Activated CD8-positive, alpha-beta T cell treated with anti-CD3 and anti-CD28 coated beads, Interleukin-2, amount 10 ng/mL, durations not matched to agents 7 days and 5 days (primary cell): ENCODE measurements around the gene ACSL5. TPM values are rescaled to one million over a fixed set of nuclear protein-coding genes. Genes with fewer than 3 reads are reported as not detected.

Experiments used
- ATAC-seq: fragments of 150-1000 bp; cut with Tn5 transposase; one replicate; pipeline ENCODE4 v1.10.0; 2021; ENCODE audit warnings: moderate library complexity
- CTCF ChIA-PET: fragments of 350-600 bp; sonication (Branson Sonifier 250); formaldehyde crosslinking; loops from one replicate; lab custom pipeline; 2021; ENCODE audit warnings: antibody characterized with exemption; lab: Charles Lee
- POLR2A ChIA-PET: fragments of 350-600 bp; sonication (Branson Sonifier 250); formaldehyde crosslinking; loops from one replicate; lab custom pipeline; 2021; ENCODE audit warnings: antibody characterized with exemption; lab: Charles Lee
- DNase-seq: peaks from one replicate; pipeline ENCODE4 v3.0.0-alpha.2; 2020
- H3K27ac Mint-ChIP-seq: one replicate; pipeline ENCODE4 v1.8.0; 2021; ENCODE audit warnings: mild to moderate bottlenecking, mixed read lengths
- H3K27me3 Mint-ChIP-seq: one replicate; pipeline ENCODE4 v1.8.0; 2021; ENCODE audit warnings: low read depth, mixed read lengths
- H3K36me3 Mint-ChIP-seq: one replicate; pipeline ENCODE4 v1.8.0; 2021; ENCODE audit warnings: low read depth, mixed read lengths
- H3K4me1 Mint-ChIP-seq: one replicate; pipeline ENCODE4 v1.8.0; 2021; ENCODE audit warnings: low read depth, mixed read lengths
- H3K4me3 Mint-ChIP-seq: one replicate; pipeline ENCODE4 v1.8.0; 2021; ENCODE audit warnings: mild to moderate bottlenecking, mixed read lengths
- H3K9me3 Mint-ChIP-seq: one replicate; pipeline ENCODE4 v1.8.0; 2022; ENCODE audit warnings: mixed read lengths; ENCODE audit not compliant: insufficient read depth
- total RNA-seq, 2 experiments: library from RNA; stranded (reverse); gene quantifications; one replicate each; pipeline ENCODE4 v1.2.3, GENCODE V29; 2021

The ACSL5 gene
- total RNA-seq, 2 experiments from 2014 or later: 50.7 to 53.1 TPM

DNA sequence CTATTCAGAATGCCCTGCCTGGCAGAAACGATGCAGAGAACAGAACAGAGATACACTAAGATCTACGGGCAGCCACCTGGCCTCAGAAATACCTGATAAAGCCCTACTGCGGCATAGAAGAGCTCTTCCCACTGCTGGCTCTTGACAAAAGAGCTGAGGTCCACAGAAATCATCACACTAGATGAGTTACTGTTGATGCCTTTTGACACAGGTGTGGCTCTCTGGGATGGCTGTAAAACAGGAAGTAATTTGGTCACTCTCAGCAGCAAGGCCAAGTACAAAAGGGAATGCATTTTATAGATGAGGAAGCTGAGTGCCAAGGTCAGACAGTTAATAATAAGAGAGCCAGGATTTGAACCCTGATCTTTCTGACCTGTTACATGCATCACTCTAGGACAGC, 35.0 kb upstream of the ACSL5 start:
- DNase-seq: no peak
- Mint-ChIP-seq H3K27ac (no peak overlapping the region), H3K4me3 (no peak overlapping the region), H3K36me3 (no peaks in the 10 kb centered on the region), H3K4me1 (no peaks in the 10 kb centered on the region), H3K9me3 (no peaks in the 10 kb centered on the region), H3K27me3 (peaks cover 10% of the 10 kb centered on the region)
- ATAC-seq: no peak
- POLR2A ChIA-PET: no interaction called here
- CTCF ChIA-PET: no interaction called here

DNA sequence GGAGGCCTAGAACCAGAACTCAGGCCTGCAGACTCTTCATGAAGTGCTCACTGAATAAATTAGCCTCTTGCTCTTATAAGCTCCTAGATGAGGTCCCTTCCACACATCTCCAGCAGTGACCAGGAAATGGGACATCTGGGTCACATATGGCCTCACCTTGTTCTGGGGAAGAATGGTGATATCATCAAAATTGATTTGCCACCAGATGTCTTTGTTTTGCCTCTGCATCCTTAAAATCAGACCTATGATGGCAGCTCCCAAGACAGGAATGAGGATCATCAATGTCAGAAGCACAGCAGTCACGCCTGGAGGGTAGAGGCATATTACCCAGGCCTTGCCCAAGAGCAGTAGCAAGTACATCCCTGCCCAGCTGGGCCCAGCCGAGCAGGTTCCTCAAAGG, 33.3 kb upstream of the ACSL5 start:
- Mint-ChIP-seq H3K27me3 (peaks cover 7% of the 10 kb centered on the region), H3K36me3 (no peaks in the 10 kb centered on the region), H3K9me3 (no peaks in the 10 kb centered on the region), H3K27ac (no peak overlapping the region), H3K4me3 (no peak overlapping the region), H3K4me1 (no peaks in the 10 kb centered on the region)
- no peak for DNase-seq
- CTCF ChIA-PET: no interaction called here
- POLR2A ChIA-PET: no interaction called here
- no peak for ATAC-seq

DNA sequence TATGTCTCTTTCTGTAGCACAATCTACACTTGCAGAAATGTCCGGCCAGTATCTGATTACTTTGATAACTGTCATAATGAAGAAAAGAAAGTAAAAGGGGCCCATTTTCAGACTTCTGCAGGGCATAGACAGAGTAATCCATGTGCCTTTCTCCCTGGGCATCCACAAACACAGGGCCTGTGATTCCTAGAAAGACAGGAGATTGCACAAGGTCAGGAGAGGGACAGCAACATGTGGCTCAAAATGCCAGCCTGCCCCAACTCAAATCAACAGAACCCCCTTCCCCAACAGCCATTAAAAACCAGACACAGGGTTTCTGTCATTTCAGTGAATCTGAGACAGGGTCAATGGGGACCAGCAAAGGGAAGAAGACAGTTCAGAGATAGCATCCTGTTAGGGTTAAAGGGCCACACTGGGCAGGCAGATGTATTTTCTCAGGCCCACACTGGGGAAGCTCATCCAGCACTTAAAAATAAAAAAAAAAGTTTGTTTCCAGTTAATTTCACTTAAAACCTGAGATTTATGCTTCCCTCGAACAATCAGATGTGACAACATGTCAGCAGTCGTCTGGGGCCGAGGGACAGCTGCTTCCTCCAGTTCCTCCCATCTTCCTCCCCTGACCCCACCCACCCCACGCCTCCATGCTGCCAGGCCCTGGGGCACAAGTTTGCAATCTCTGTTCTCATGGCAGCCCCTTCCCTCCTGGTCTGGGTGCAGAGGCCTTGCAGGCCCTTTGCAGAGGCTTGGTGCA, 30.7 kb upstream of the ACSL5 start:
- no peaks in the 10 kb centered on the region for H3K27me3 Mint-ChIP-seq
- POLR2A ChIA-PET: no interaction called here
- H3K36me3 Mint-ChIP-seq: no peaks in the 10 kb centered on the region
- CTCF ChIA-PET: interaction anchor here (0.9 kb wide), 1 partner anchor 206 kb away, joined by 3 read pairs; no protein-coding TSS in a partner anchor
- no peaks in the 10 kb centered on the region for H3K4me1 Mint-ChIP-seq
- no peak overlapping the region for H3K4me3 Mint-ChIP-seq
- H3K9me3 Mint-ChIP-seq: no peaks in the 10 kb centered on the region
- no peak overlapping the region for H3K27ac Mint-ChIP-seq
- ATAC-seq (no peak), DNase-seq (no peak)

- H3K4me1 Mint-ChIP-seq: no peaks in the 10 kb centered on the region
- ATAC-seq (no peak), DNase-seq (no peak)
- H3K27me3 Mint-ChIP-seq: no peaks in the 10 kb centered on the region
- CTCF ChIA-PET: interaction anchor here (0.9 kb wide), 1 partner anchor 207 kb away, joined by 3 read pairs; no protein-coding TSS in a partner anchor
- no peak overlapping the region for H3K27ac Mint-ChIP-seq
- POLR2A ChIA-PET: no interaction called here
- H3K9me3 Mint-ChIP-seq: no peaks in the 10 kb centered on the region
- no peaks in the 10 kb centered on the region for H3K36me3 Mint-ChIP-seq
- H3K4me3 Mint-ChIP-seq: no peak overlapping the region
These were observed 29.7 kb upstream of the ACSL5 start for GRCh38 chr10:112344261-112344660.

- ATAC-seq (no peak), DNase-seq (no peak)
- ChIA-PET POLR2A (no interaction called here), CTCF (no interaction called here)
- H3K4me1 Mint-ChIP-seq: no peaks in the 10 kb centered on the region
- no peak overlapping the region for H3K27ac Mint-ChIP-seq
- no peaks in the 10 kb centered on the region for H3K27me3 Mint-ChIP-seq
- no peaks in the 10 kb centered on the region for H3K9me3 Mint-ChIP-seq
- H3K36me3 Mint-ChIP-seq: no peaks in the 10 kb centered on the region
- H3K4me3 Mint-ChIP-seq: no peak overlapping the region
These were observed 28.7 kb upstream of the ACSL5 start for GRCh38 chr10:112345202-112345601.

- H3K9me3 Mint-ChIP-seq: no peaks in the 10 kb centered on the region
- H3K4me3 Mint-ChIP-seq: no peak overlapping the region
- H3K27me3 Mint-ChIP-seq: no peaks in the 10 kb centered on the region
- POLR2A ChIA-PET: no interaction called here
- no peak for DNase-seq
- CTCF ChIA-PET: no interaction called here
- no peak for ATAC-seq
- no peaks in the 10 kb centered on the region for H3K36me3 Mint-ChIP-seq
- no peak overlapping the region for H3K27ac Mint-ChIP-seq
- H3K4me1 Mint-ChIP-seq: no peaks in the 10 kb centered on the region
These were observed 28.2 kb upstream of the ACSL5 start for GRCh38 chr10:112345743-112346142.

- CTCF ChIA-PET: no interaction called here
- DNase-seq: no peak
- no peaks in the 10 kb centered on the region for H3K4me1 Mint-ChIP-seq
- no peaks in the 10 kb centered on the region for H3K27me3 Mint-ChIP-seq
- POLR2A ChIA-PET: no interaction called here
- H3K9me3 Mint-ChIP-seq: no peaks in the 10 kb centered on the region
- H3K27ac Mint-ChIP-seq: no peak overlapping the region
- ATAC-seq: no peak
- H3K36me3 Mint-ChIP-seq: no peaks in the 10 kb centered on the region
- no peak overlapping the region for H3K4me3 Mint-ChIP-seq
These were observed 27.1 kb upstream of the ACSL5 start for GRCh38 chr10:112346774-112347173.

- CTCF ChIA-PET: no interaction called here
- no peak overlapping the region for H3K27ac Mint-ChIP-seq
- no peaks in the 10 kb centered on the region for H3K9me3 Mint-ChIP-seq
These were observed 25.9 kb upstream of the ACSL5 start for GRCh38 chr10:112347709-112348671.

GRCh38 chr10:112348759-112349158, 25.2 kb upstream of the ACSL5 start:
- no peaks in the 10 kb centered on the region for H3K36me3 Mint-ChIP-seq
- DNase-seq: no peak
- no peak for ATAC-seq
- H3K9me3 Mint-ChIP-seq: no peaks in the 10 kb centered on the region
- ChIA-PET CTCF (no interaction called here), POLR2A (no interaction called here)
- no peaks in the 10 kb centered on the region for H3K27me3 Mint-ChIP-seq
- H3K4me1 Mint-ChIP-seq: no peaks in the 10 kb centered on the region
- H3K27ac Mint-ChIP-seq: no peak overlapping the region
- H3K4me3 Mint-ChIP-seq: no peak overlapping the region

More at GRCh38 chr10:112347709-112348671, 25.9 kb upstream of the ACSL5 start:
- Mint-ChIP-seq H3K36me3 (no peaks in the 10 kb centered on the region), H3K27me3 (no peaks in the 10 kb centered on the region), H3K4me3 (no peak overlapping the region), H3K4me1 (no peaks in the 10 kb centered on the region)
- POLR2A ChIA-PET: no interaction called here
- ATAC-seq (no peak), DNase-seq (no peak)

- no peak overlapping the region for H3K27ac Mint-ChIP-seq
- no peak overlapping the region for H3K4me3 Mint-ChIP-seq
- DNase-seq: no peak
- no peaks in the 10 kb centered on the region for H3K36me3 Mint-ChIP-seq
- H3K27me3 Mint-ChIP-seq: no peaks in the 10 kb centered on the region
- POLR2A ChIA-PET: no interaction called here
- CTCF ChIA-PET: no interaction called here
- ATAC-seq: no peak
- H3K4me1 Mint-ChIP-seq: no peaks in the 10 kb centered on the region
- no peaks in the 10 kb centered on the region for H3K9me3 Mint-ChIP-seq
These were observed 24.3 kb upstream of the ACSL5 start for GRCh38 chr10:112349521-112350085.

GRCh38 chr10:112351146-112351545, 22.8 kb upstream of the ACSL5 start:
- DNase-seq: no peak
- Mint-ChIP-seq H3K4me3 (no peak overlapping the region), H3K4me1 (no peaks in the 10 kb centered on the region), H3K27ac (no peak overlapping the region), H3K27me3 (no peaks in the 10 kb centered on the region), H3K9me3 (no peaks in the 10 kb centered on the region), H3K36me3 (no peaks in the 10 kb centered on the region)
- no peak for ATAC-seq
- ChIA-PET CTCF (interaction anchor here (1.4 kb wide), 1 partner anchor 214 kb away, joined by 3 read pairs; no protein-coding TSS in a partner anchor), POLR2A (no interaction called here)

DNA sequence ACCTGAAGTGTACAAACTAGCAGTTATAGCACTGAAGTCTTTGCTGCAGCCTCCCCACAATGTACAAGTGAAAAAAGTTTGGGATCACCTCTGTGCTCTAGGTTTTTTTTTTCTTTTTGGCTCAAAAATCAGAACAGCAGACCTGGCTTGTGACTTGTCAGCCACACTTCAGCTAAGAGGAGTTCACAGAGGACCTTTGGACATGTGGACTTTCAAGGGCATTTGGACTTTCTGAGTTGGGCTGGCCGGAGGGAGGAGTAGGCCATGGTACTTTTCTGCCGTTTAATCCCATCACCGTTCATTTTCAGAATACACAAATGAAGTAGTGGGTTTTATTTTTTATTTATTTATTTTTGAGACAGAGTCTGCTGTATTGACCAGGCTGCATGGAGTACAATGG, 21.9 kb upstream of the ACSL5 start:
- Mint-ChIP-seq H3K27me3 (no peaks in the 10 kb centered on the region), H3K9me3 (no peaks in the 10 kb centered on the region), H3K36me3 (no peaks in the 10 kb centered on the region), H3K4me1 (no peaks in the 10 kb centered on the region), H3K27ac (no peak overlapping the region), H3K4me3 (no peak overlapping the region)
- no peak for ATAC-seq
- DNase-seq: no peak
- ChIA-PET CTCF (interaction anchor here (1.4 kb wide), 1 partner anchor 215 kb away, joined by 3 read pairs; no protein-coding TSS in a partner anchor), POLR2A (no interaction called here)
